OCI-LY3 (cell line): ENCODE measurements around the gene OR2T1.
"Not testable (repeated sequence)": the region's sequence is repeated elsewhere in the genome, so short reads cannot be mapped to it uniquely, and the experiment has no call there.

Experiments used
- EZH2phosphoT487 ChIP-seq: fragments of 200-600 bp; shearing (Covaris generic); IDR thresholded peaks from 2 replicates; pipeline ENCODE4 v1.6.1; 2018; ENCODE audit warnings: antibody characterized with exemption, mixed run types, low read depth
- TF ChIP-seq, protein P1 (sequence below): fragments of 200-600, 300-600 bp; sonication (generic); IDR thresholded peaks from 2 replicates; pipeline ENCODE4 v1.5.1; 2014; ENCODE audit warnings: antibody characterized with exemption, low read length, low read depth

DNA sequence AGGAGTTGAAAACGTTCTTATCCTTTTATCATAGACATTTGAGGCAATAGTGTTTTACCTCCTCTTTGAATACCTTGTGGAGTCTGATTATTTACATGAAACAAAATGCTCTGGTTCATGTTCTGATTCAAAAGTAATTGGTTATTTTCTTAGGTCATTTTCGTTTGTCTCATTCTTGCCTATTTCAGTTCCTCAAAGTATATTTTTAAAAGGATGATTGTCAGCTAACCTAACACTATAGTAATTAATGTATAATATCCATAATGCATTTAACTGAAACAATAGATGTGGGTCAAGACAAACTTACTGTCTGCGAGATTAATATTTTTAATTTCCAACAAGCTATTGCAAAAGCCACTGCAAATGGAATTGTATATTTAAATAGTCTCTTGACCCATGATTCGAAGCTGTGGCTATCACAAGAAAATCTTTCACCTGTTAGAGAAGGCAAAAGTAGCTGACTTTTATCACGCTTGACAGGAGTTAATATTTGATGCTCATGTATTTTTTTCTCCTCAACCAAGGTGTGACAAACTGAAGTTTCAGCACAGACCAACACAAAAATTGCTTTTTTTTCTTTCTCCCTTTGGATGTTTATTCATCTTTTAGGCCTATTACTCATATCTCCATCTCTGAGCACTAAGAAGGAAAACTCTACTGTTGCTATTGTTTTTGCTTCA, 47.8 kb downstream of the OR2T1 start:
- TF ChIP-seq, protein P1, sequence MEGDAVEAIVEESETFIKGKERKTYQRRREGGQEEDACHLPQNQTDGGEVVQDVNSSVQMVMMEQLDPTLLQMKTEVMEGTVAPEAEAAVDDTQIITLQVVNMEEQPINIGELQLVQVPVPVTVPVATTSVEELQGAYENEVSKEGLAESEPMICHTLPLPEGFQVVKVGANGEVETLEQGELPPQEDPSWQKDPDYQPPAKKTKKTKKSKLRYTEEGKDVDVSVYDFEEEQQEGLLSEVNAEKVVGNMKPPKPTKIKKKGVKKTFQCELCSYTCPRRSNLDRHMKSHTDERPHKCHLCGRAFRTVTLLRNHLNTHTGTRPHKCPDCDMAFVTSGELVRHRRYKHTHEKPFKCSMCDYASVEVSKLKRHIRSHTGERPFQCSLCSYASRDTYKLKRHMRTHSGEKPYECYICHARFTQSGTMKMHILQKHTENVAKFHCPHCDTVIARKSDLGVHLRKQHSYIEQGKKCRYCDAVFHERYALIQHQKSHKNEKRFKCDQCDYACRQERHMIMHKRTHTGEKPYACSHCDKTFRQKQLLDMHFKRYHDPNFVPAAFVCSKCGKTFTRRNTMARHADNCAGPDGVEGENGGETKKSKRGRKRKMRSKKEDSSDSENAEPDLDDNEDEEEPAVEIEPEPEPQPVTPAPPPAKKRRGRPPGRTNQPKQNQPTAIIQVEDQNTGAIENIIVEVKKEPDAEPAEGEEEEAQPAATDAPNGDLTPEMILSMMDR: not testable (repeated sequence)
- not testable (repeated sequence) for TF ChIP-seq EZH2phosphoT487
